PC-3 (cell line): ENCODE results near the gene COL12A1. TPM values are rescaled to one million over a fixed set of nuclear protein-coding genes. Genes with fewer than 3 reads are reported as not detected.

Experiments
- ATAC-seq: fragments of 200-7000 bp; cut with Tn5 transposase; 2 replicates; pipeline ENCODE4 v1.9.1; 2020; ENCODE audit warnings: mild to moderate bottlenecking, moderate library complexity
- BruUV-seq: library from RNA; stranded (reverse); fragments of 400-500 nt; replicated peaks from 2 replicates; lab custom pipeline; 2021; lab: Mats Ljungman, UMichigan
- CTCF ChIA-PET: fragments of 300-600 bp; sonication (Branson Sonifier 250); formaldehyde crosslinking; loops from one replicate; lab custom pipeline; 2022; ENCODE audit warnings: antibody characterized with exemption; lab: Charles Lee
- POLR2A ChIA-PET: fragments of 300-600 bp; sonication (Branson Sonifier 250); formaldehyde crosslinking; loops from one replicate; lab custom pipeline; 2022; ENCODE audit warnings: antibody characterized with exemption; ENCODE audit not compliant: unreplicated experiment; lab: Charles Lee
- DNase-seq: peaks from one replicate; pipeline ENCODE4 v3.0.0-alpha.2; 2015
- H2AFZ ChIP-seq: fragments of 300-600 bp; sonication (generic); 2 replicates; pipeline ENCODE4 v1.6.0; 2016; ENCODE audit warnings: antibody characterized with exemption, low read length
- H3F3A ChIP-seq: fragments of 300-600 bp; sonication (generic); one replicate; pipeline ENCODE4 v1.6.0; 2017; ENCODE audit warnings: antibody characterized with exemption, low read length, control low read depth, mild to moderate bottlenecking; ENCODE audit not compliant: unreplicated experiment
- H3K27ac ChIP-seq: fragments of 300-600 bp; sonication (generic); 2 replicates; pipeline ENCODE4 v1.5.1; 2016; ENCODE audit warnings: mild to moderate bottlenecking, low read length
- H3K27me3 ChIP-seq: fragments of 300-600 bp; sonication (generic); 2 replicates; pipeline ENCODE4 v1.6.1; 2016; ENCODE audit warnings: low read length, mixed read lengths
- H3K36me3 ChIP-seq: fragments of 300-600 bp; sonication (generic); 2 replicates; pipeline ENCODE4 v1.6.1; 2016; ENCODE audit warnings: low read depth, mixed run types, low read length, mixed read lengths
- H3K4me1 ChIP-seq: fragments of 300-600 bp; sonication (generic); 2 replicates; pipeline ENCODE4 v1.5.1; 2016; ENCODE audit warnings: low read length; ENCODE audit not compliant: insufficient read depth
- H3K4me2 ChIP-seq: fragments of 300-600 bp; sonication (generic); 2 replicates; pipeline ENCODE4 v1.6.0; 2016; ENCODE audit warnings: low read length
- H3K4me3 ChIP-seq: fragments of 300-600 bp; sonication (generic); 2 replicates; pipeline ENCODE4 v1.5.1; 2016; ENCODE audit warnings: mild to moderate bottlenecking, low read length, mixed read lengths
- H3K79me2 ChIP-seq: fragments of 300-600 bp; sonication (generic); 2 replicates; pipeline ENCODE4 v1.6.1; 2017; ENCODE audit warnings: low read length, mixed read lengths
- H3K9ac ChIP-seq: fragments of 300-600 bp; sonication (generic); 2 replicates; pipeline ENCODE4 v1.6.0; 2016; ENCODE audit warnings: mild to moderate bottlenecking, low read length
- H3K9me2 ChIP-seq: fragments of 300-600 bp; sonication (generic); replicated peaks from 2 replicates; pipeline ENCODE4 v1.6.1; 2016; ENCODE audit warnings: mixed run types, low read length, mixed read lengths
- H3K9me3 ChIP-seq: fragments of 300-600 bp; sonication (generic); 2 replicates; pipeline ENCODE4 v1.6.1; 2016; ENCODE audit warnings: low read length, mixed read lengths
- H4K20me1 ChIP-seq: fragments of 300-600 bp; sonication (generic); 2 replicates; pipeline ENCODE4 v1.6.1; 2016; ENCODE audit warnings: low read length, mixed read lengths
- EZH2 ChIP-seq: fragments of 300-600 bp; sonication (generic); IDR thresholded peaks from one replicate; pipeline ENCODE4 v1.6.1; 2017; ENCODE audit warnings: antibody characterized with exemption, mild to moderate bottlenecking, low read length; ENCODE audit not compliant: unreplicated experiment
- EZH2phosphoT487 ChIP-seq: fragments of 300-600 bp; sonication (generic); IDR thresholded peaks from 2 replicates; pipeline ENCODE4 v1.6.1; 2018; ENCODE audit warnings: mild to moderate bottlenecking, antibody characterized with exemption, low read length, borderline replicate concordance
- intact Hi-C: fragments of 100-400 bp; cut with micrococcal nuclease; formaldehyde crosslinking; loops from 2 replicates; pipeline ENCODE4 v1.9.0; 2023
- total RNA-seq: library from RNA; depleted of rRNA; stranded (reverse); fragments of >200 nt; gene quantifications from 2 replicates; pipeline ENCODE4 v1.2.3, GENCODE V29; 2014
- TF ChIP-seq, protein P1 (sequence below): fragments of 300-600 bp; sonication (generic); conservative IDR thresholded peaks from 2 replicates; pipeline ENCODE4 v1.5.1; 2017; ENCODE audit warnings: antibody characterized with exemption, low read depth, mild to moderate bottlenecking, low read length

COL12A1 gene
- total RNA-seq, 1 experiment from 2014 or later, result 24.2 TPM

DNA sequence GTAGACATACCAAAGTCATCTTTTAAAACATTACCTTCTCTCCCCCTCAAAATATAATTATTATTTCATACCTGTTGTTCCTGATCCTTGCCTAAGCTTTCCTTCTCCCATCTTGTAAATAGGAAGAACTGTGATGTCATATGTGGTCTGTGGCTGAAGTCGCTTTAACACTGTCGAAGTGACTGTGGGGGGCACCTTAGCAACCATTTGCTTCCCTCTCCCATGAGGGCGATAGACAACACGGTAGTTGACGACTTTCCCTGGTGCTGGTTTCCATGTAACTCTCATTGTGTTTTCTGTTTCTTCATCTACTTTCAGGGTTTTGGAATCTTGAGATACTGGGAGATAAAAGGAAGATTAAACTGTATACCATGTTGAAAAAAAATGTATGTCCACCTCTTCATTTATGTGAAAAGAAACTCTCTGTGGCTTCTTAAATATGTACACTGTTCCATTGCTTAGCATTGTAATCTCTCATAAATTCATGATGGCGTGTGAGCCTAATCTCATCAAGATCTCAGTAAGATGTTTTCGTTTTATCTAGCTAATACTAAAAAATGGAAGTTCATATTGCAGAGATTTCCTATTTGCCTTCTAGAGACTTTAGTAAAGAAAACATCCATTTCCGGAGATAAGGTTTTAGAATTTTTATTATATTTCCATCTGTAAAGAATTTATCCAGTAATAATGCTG, 49.5 kb downstream of the COL12A1 start:
- TF ChIP-seq EZH2phosphoT487 (no peak), EZH2 (no peak)
- TF ChIP-seq, protein P1, sequence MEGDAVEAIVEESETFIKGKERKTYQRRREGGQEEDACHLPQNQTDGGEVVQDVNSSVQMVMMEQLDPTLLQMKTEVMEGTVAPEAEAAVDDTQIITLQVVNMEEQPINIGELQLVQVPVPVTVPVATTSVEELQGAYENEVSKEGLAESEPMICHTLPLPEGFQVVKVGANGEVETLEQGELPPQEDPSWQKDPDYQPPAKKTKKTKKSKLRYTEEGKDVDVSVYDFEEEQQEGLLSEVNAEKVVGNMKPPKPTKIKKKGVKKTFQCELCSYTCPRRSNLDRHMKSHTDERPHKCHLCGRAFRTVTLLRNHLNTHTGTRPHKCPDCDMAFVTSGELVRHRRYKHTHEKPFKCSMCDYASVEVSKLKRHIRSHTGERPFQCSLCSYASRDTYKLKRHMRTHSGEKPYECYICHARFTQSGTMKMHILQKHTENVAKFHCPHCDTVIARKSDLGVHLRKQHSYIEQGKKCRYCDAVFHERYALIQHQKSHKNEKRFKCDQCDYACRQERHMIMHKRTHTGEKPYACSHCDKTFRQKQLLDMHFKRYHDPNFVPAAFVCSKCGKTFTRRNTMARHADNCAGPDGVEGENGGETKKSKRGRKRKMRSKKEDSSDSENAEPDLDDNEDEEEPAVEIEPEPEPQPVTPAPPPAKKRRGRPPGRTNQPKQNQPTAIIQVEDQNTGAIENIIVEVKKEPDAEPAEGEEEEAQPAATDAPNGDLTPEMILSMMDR, result no peak
- Histone ChIP-seq H3K9me3 (no peaks in the 10 kb centered on the region), H2AFZ (no peak overlapping the region), H3K27me3 (no peaks in the 10 kb centered on the region), H3K4me3 (no peak overlapping the region), H4K20me1 (no peaks in the 10 kb centered on the region), H3K9ac (no peak overlapping the region), H3K79me2 (no peaks in the 10 kb centered on the region), H3F3A (no peaks in the 10 kb centered on the region), H3K9me2 (no peaks in the 10 kb centered on the region), H3K4me1 (peaks cover 4% of the 10 kb centered on the region), H3K4me2 (no peak overlapping the region), H3K27ac (no peak overlapping the region), H3K36me3 (no peaks in the 10 kb centered on the region)
- BruUV-seq, result no TSS peak
- intact Hi-C loops, result no loop called here
- DNase-seq (no peak), ATAC-seq (no peak)
- ChIA-PET CTCF (no interaction called here), POLR2A (no interaction called here)

DNA sequence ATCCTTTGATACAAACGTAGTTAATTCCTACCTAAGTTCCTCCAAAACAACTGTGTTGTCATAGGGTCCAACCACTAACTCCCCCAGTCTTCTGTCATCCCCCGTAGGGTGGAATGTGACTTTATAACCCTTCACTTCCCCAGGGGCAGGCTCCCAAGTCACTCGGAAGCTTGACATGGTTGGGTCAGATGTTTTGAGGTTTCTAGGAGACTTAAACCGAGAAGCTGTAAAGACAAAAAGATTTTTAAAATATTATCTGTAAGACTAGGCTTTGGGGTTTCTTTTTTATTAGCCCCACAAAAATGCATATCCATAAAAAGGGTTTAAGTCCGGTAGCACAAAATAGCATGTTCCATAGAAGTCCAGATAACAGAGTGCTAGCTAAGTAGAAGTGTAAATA, 50.2 kb downstream of the COL12A1 start:
- peaks cover 7% of the 10 kb centered on the region for H3K4me1 ChIP-seq
- H3K9me3 ChIP-seq, result no peaks in the 10 kb centered on the region
- H2AFZ ChIP-seq, result no peak overlapping the region
- no peaks in the 10 kb centered on the region for H3K36me3 ChIP-seq
- no peaks in the 10 kb centered on the region for H4K20me1 ChIP-seq
- H3K9ac ChIP-seq, result no peak overlapping the region
- H3K9me2 ChIP-seq, result no peaks in the 10 kb centered on the region
- H3K4me3 ChIP-seq, result no peak overlapping the region
- POLR2A ChIA-PET, result no interaction called here
- no peaks in the 10 kb centered on the region for H3F3A ChIP-seq
- H3K4me2 ChIP-seq, result no peak overlapping the region
- intact Hi-C loops, result no loop called here
- H3K27ac ChIP-seq, result no peak overlapping the region
- DNase-seq (no peak), ATAC-seq (no peak)
- TF ChIP-seq EZH2 (no peak), EZH2phosphoT487 (no peak)
- TF ChIP-seq, protein P1, result no peak
- no TSS peak for BruUV-seq
- H3K27me3 ChIP-seq, result no peaks in the 10 kb centered on the region
- no peaks in the 10 kb centered on the region for H3K79me2 ChIP-seq
- CTCF ChIA-PET, result no interaction called here

DNA sequence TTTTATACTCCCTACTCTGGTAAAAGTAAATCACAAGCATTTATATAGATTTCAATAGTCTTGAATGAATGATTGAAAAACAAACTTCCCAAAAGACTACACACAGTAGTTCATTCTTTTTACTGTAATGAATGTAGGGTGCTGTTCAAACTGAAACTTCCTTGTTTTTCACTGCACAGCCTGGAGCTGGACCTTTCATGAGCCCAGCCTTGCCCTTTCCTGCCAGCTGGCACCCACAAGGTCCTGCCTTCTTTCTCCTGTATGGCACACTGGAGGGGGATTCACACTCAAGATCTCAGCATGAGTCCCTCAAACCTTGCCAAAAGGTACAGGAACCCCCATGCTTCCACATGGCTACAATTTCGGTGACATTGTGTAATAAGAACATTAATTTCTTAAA, 50.9 kb downstream of the COL12A1 start:
- intact Hi-C loops, result no loop called here
- ATAC-seq (no peak), DNase-seq (no peak)
- H3K4me2 ChIP-seq, result no peak overlapping the region
- H4K20me1 ChIP-seq, result no peaks in the 10 kb centered on the region
- no peaks in the 10 kb centered on the region for H3K36me3 ChIP-seq
- TF ChIP-seq EZH2, result no peak
- TF ChIP-seq, protein P1, result no peak
- TF ChIP-seq EZH2phosphoT487, result no peak
- no peak overlapping the region for H3K4me3 ChIP-seq
- H3K9me3 ChIP-seq, result no peaks in the 10 kb centered on the region
- no peak overlapping the region for H2AFZ ChIP-seq
- H3K9ac ChIP-seq, result no peak overlapping the region
- peaks cover 7% of the 10 kb centered on the region for H3K4me1 ChIP-seq
- H3F3A ChIP-seq, result no peaks in the 10 kb centered on the region
- no peak overlapping the region for H3K27ac ChIP-seq
- CTCF ChIA-PET, result no interaction called here
- no peaks in the 10 kb centered on the region for H3K9me2 ChIP-seq
- H3K27me3 ChIP-seq, result no peaks in the 10 kb centered on the region
- no TSS peak for BruUV-seq
- no peaks in the 10 kb centered on the region for H3K79me2 ChIP-seq
- POLR2A ChIA-PET, result no interaction called here
